Stimulated activated CD8-positive, alpha-beta memory T cell treated with anti-CD3 and anti-CD28 coated beads, Interleukin-4, amount 100 ng/mL, for 4 hours (primary cell): ENCODE data around the gene NCKAP5.

Experiments
- DNase-seq, 2 donors: peaks; one replicate each; pipeline ENCODE4 v3.0.0-alpha.2; 2020; ENCODE audit warnings: low read depth in 2 of 2, low spot score in 1 of 2

Gene NCKAP5

GRCh38 chr2:132904142-132904842 is 664.0 kb downstream of the NCKAP5 start:
- DNase-seq: no peak

GRCh38 chr2:132902626-132903025 is 665.6 kb downstream of the NCKAP5 start:
- DNase-seq: no peak

- no peak for DNase-seq
Measured at GRCh38 chr2:132901661-132902060, 666.6 kb downstream of the NCKAP5 start.

GRCh38 chr2:132897111-132897510 is 671.2 kb downstream of the NCKAP5 start:
- no peak for DNase-seq

GRCh38 chr2:132896073-132896472 is 672.2 kb downstream of the NCKAP5 start:
- no peak for DNase-seq

- DNase-seq: no peak
Measured at GRCh38 chr2:132891498-132891897, 676.8 kb downstream of the NCKAP5 start.

GRCh38 chr2:132886574-132886973 is 681.7 kb downstream of the NCKAP5 start:
- DNase-seq: no peak

GRCh38 chr2:132884705-132885104 is 683.6 kb downstream of the NCKAP5 start:
- no peak for DNase-seq

- no peak for DNase-seq
Measured at GRCh38 chr2:132884292-132884691, 684.0 kb downstream of the NCKAP5 start.

- DNase-seq: no peak
Measured at GRCh38 chr2:132883430-132883829, 684.8 kb downstream of the NCKAP5 start.

- no peak for DNase-seq
Measured at GRCh38 chr2:132881546-132881945, 686.7 kb downstream of the NCKAP5 start.

GRCh38 chr2:132877923-132878322 is 690.3 kb downstream of the NCKAP5 start:
- no peak for DNase-seq

GRCh38 chr2:132876745-132877391 is 691.4 kb downstream of the NCKAP5 start:
- DNase-seq: no peak

GRCh38 chr2:132875193-132875592 is 693.1 kb downstream of the NCKAP5 start:
- DNase-seq: no peak

- DNase-seq: no peak
Measured at GRCh38 chr2:132873738-132874137, 694.5 kb downstream of the NCKAP5 start.

GRCh38 chr2:132871831-132872230 is 696.4 kb downstream of the NCKAP5 start:
- no peak for DNase-seq

- no peak for DNase-seq
Measured at GRCh38 chr2:132863961-132864360, 704.3 kb downstream of the NCKAP5 start.

GRCh38 chr2:132860220-132860619 is 708.0 kb downstream of the NCKAP5 start:
- no peak for DNase-seq

- no peak for DNase-seq
Measured at GRCh38 chr2:132859590-132859989, 708.7 kb downstream of the NCKAP5 start.

GRCh38 chr2:132857319-132857718 is 710.9 kb downstream of the NCKAP5 start:
- DNase-seq: no peak

GRCh38 chr2:132850688-132851087 is 717.6 kb downstream of the NCKAP5 start:
- no peak for DNase-seq

- DNase-seq: no peak
Measured at GRCh38 chr2:132849118-132849517, 719.1 kb downstream of the NCKAP5 start.

GRCh38 chr2:132845339-132845738 is 722.9 kb downstream of the NCKAP5 start:
- no peak for DNase-seq
